HG03045 (cell line): Measurements from ENCODE around the gene RUBCNL.
A peak's percentile ranks its signal among the peaks of the same experiment; 100 is the strongest.

ENCODE experiments used
- ATAC-seq: cut with Tn5 transposase; IDR thresholded peaks from one replicate; pipeline ENCODE4 v1.9.1; 2021; ENCODE audit warnings: mild to moderate bottlenecking, moderate library complexity; ENCODE audit not compliant: unreplicated experiment

The RUBCNL gene

DNA sequence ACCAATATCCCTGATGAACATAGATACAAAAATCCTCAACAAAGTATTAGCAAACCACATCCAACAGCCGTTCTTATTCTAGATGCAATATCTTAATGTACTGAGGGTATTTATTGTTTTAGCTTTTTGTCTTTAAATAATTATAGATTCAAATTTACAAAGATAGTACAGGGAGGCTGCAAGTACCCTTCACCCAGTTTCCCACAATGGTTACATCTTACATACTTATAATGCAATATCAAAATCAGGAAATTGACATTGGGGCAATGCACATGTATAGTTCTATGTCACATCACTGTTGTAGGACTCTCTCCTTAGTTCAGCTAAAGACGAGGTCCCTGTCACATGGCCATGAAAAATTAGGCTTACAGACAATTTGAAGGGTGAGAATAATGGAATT is 75.8 kb downstream of the RUBCNL start:
- no peak for ATAC-seq

GRCh38 chr13:46310066-46310465 is 77.0 kb downstream of the RUBCNL start:
- ATAC-seq = no peak

- no peak for ATAC-seq
Observed at GRCh38 chr13:46307554-46307953, 79.5 kb downstream of the RUBCNL start.

DNA sequence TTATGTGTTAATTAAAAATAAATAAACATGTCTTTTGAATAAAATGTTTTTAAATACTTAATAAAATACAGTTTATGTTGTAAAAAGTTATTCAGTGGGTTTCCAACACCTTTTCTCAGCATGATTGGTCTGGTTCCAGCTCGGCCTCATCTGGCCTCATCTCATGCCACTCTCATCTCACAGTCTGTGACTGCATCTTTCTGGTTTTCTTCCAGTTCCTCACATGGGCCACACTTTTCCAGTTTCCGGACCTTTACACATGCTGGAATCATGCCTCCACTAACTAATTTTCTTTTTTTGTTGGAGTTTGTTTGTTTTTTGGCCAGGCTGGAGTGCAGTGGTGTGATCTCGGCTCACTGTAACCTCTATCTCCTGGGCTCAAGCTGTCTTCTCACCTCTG is 82.5 kb downstream of the RUBCNL start:
- ATAC-seq = no peak

- ATAC-seq = no peak
Observed at GRCh38 chr13:46303742-46304385, 83.2 kb downstream of the RUBCNL start.

DNA sequence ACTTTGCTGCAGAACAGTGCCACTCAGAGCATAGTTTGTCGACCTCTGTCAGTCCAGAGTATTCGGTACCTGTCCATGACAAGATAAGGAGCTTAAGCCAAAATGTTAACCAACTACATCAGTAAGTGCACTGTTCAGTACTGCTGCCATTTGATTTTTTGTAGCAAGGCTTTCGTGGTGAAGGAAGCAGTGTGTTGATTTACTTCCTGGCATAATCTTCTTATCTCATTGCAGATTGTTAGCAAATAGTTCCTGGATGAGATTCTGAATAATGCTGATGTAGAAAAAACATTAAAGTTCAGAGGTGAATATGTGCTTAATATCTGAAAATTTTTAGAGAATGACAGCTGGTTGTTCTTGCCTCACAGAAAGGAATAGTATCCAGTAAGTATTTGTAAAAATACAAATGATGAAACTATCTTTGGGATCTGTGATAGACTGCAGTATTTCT is 89.7 kb downstream of the RUBCNL start:
- ATAC-seq = no peak

GRCh38 chr13:46296921-46297320 is 90.1 kb downstream of the RUBCNL start:
- no peak for ATAC-seq

- peak; percentile 14 for ATAC-seq
Observed at GRCh38 chr13:46296115-46296822, 90.8 kb downstream of the RUBCNL start.

DNA sequence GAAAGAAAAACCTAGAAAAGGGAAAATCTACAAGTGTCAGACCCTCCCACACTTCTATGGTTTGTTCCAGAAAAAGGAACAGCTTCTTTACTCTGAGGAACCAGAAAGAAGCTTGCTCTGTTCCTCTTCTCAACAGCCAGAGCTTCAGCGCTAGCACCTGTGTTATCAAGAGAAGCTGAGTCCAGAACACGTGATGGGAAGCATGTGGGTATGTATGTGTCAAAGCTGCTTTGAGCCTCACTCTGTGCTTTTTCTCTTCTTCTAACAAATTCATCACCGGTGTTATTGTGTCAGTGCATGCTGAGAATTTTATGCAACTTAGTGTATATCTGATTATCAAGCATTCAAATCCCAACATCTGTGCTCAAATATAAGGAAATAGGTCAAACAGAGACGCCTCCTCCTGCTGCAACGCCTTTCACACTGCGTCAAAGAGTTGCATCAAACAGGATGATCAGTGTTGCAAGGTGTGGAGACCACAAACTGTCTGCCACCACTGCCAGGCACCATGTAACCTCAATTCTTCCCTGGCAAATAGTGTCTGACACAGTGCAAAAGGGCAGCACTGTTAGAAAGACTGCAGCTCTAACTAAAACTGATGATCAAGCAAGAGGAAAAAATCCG is 91.4 kb downstream of the RUBCNL start:
- ATAC-seq = peak; percentile 71

DNA sequence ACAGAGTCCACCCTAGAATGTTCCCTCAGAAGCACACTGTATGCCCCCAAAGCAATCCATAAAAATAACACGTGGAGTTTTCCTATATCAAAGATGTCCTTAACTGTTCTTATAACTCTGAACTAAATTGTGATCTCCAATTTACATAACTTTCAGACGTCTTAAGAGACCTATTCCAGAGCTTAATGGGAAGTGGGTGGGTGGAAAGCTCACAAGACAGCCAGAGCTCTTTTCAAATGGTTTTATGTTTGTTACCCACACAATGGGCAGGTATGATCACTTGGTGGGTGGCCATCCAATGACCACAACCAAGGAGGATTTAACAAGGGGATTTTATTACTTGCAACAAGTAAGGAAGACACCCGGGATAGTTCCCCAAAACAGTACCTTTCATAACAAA is 93.6 kb downstream of the RUBCNL start:
- ATAC-seq = no peak
